GM21423 (cell line): ENCODE measurements around the gene FUT8.

Experiments
- ATAC-seq: cut with Tn5 transposase; IDR thresholded peaks from one replicate; pipeline ENCODE4 v1.9.1; 2021; ENCODE audit warnings: mild to moderate bottlenecking, moderate library complexity; ENCODE audit not compliant: unreplicated experiment

Gene FUT8

GRCh38 chr14:65550779-65551643, 138.5 kb downstream of the FUT8 start:
- ATAC-seq, result no peak

- no peak for ATAC-seq
Measured at GRCh38 chr14:65552724-65553123, 140.2 kb downstream of the FUT8 start.

GRCh38 chr14:65554837-65555236, 142.3 kb downstream of the FUT8 start:
- no peak for ATAC-seq

GRCh38 chr14:65555358-65555757, 142.8 kb downstream of the FUT8 start:
- ATAC-seq, result no peak

- ATAC-seq, result no peak
Measured at GRCh38 chr14:65558363-65558762, 145.8 kb downstream of the FUT8 start.

GRCh38 chr14:65560340-65561027, 148.0 kb downstream of the FUT8 start:
- no peak for ATAC-seq

GRCh38 chr14:65564370-65564769, 151.8 kb downstream of the FUT8 start:
- ATAC-seq, result no peak

- no peak for ATAC-seq
Measured at GRCh38 chr14:65565948-65566347, 153.4 kb downstream of the FUT8 start.

- no peak for ATAC-seq
Measured at GRCh38 chr14:65566820-65567522, 154.4 kb downstream of the FUT8 start.

- ATAC-seq, result no peak
Measured at GRCh38 chr14:65574611-65575010, 162.1 kb downstream of the FUT8 start.

GRCh38 chr14:65575389-65575788, 162.9 kb downstream of the FUT8 start:
- no peak for ATAC-seq

- ATAC-seq, result no peak
Measured at GRCh38 chr14:65580973-65581372, 168.4 kb downstream of the FUT8 start.

GRCh38 chr14:65581378-65581777, 168.8 kb downstream of the FUT8 start:
- ATAC-seq, result no peak

- no peak for ATAC-seq
Measured at GRCh38 chr14:65581799-65582198, 169.3 kb downstream of the FUT8 start.

GRCh38 chr14:65585216-65585615, 172.7 kb downstream of the FUT8 start:
- no peak for ATAC-seq

GRCh38 chr14:65588426-65589140, 176.1 kb downstream of the FUT8 start:
- ATAC-seq, result no peak

GRCh38 chr14:65594153-65594881, 181.8 kb downstream of the FUT8 start:
- ATAC-seq, result no peak

GRCh38 chr14:65594882-65595237, 182.3 kb downstream of the FUT8 start:
- no peak for ATAC-seq

- ATAC-seq, result no peak
Measured at GRCh38 chr14:65599375-65599774, 186.8 kb downstream of the FUT8 start.

- ATAC-seq, result no peak
Measured at GRCh38 chr14:65600742-65601141, 188.2 kb downstream of the FUT8 start.
